Stimulated activated naive CD4-positive, alpha-beta T cell (primary cell): ENCODE results near the gene MYO19.
A peak's percentile ranks its signal among the peaks of the same experiment; 100 is the strongest.

ENCODE experiments used
- DNase-seq, 6 experiments: peaks; one replicate each; lab custom pipeline; 2025; lab: John Stamatoyannopoulos, UW

The MYO19 gene

GRCh38 chr17:36534840-36535668 is at the start of gene MYO19, which contains the start of gene PIGW:
Gene MYO19 (minus strand): TSS chr17:36534868. CDS start chr17:36532538, 2,330 bp downstream.
Gene PIGW (plus strand): TSS chr17:36534987. CDS start chr17:36537102, 2,115 bp downstream.
- peak; percentile 67 to 81 (median 74) for DNase-seq

DNA sequence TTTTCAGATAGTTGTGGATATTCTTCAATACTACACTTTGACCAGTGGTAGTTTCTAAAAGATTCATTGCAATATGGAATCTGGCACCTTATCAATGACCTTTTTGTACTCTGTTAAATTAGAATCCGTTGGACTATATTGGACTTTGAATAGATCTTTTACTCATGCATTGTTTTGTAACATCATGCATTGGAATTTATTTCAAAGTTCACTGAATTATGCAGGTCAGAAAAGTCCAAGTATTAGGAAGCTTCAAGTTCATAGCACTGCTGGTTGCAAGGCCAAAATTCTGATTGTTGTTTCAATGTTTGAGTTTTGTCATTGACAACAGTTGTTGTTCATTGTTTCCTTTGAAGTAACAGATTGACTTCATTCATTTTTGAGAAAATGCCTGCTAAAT is 49.1 kb upstream of the MYO19 start:
- DNase-seq, result no peak

- DNase-seq, result no peak
Measured at GRCh38 chr17:36578671-36579070, 44.0 kb upstream of the MYO19 start.

DNA sequence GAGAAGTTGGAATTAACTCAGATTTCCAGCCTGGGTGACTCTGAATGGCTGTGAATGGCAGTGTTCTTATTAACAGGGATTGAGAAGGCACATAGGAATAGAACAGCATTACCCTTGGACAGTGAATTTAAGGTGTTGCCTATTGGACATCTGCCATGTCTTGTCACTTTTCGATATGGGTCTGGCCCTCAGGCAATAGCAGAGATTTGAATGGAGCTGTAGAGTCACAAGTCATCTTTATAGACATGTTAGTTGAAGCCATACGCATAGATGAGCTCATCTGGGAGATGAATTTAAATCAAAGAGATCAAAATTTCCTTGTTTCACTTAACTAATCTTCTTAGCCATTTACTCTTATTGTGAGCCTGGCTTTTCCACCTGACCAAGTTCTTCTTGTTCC is 42.1 kb upstream of the MYO19 start:
- DNase-seq, result no peak

DNA sequence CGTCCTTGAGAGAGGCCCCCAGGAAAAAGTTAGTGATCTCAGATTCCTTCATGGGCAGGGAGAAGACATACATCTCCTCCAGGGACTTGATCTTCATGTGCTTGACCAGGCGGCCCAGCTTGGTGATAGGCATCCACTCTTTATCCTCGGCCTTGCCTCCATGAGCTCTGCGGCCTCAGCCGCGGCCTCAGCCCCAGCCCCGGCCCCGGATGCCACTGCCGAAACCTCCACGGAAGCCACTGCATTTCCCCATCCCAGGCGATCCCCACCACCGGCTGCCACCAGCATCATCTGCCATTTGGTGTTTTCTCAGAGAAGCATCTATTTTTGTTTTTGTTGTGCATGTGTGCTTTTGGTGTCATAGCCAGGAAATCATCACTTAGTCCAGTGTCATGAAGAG is 40.4 kb upstream of the MYO19 start:
- no peak for DNase-seq

GRCh38 chr17:36566081-36566480 is 31.4 kb upstream of the MYO19 start:
- DNase-seq, result no peak

DNA sequence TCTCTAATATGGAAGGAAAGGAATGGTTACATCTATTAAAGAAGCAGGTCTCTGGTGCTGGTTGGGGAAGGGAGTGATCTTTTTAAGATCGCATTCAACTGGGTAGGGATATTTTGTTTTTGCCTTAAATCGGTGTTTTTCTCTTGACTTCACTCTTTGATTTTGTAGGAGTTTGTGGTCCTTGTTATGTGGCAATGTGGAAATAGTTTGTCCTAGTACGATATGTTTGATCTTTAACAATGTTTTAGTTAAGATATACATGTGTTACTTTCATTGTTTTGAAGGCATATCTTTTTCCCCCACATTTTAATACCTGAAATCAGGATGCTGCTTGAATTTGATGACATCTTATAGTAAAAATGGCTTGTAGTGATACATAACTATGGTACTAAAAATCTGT is 18.8 kb upstream of the MYO19 start:
- peak in 3 of 6 experiments; percentile 6 to 47 (median 41) for DNase-seq

DNA sequence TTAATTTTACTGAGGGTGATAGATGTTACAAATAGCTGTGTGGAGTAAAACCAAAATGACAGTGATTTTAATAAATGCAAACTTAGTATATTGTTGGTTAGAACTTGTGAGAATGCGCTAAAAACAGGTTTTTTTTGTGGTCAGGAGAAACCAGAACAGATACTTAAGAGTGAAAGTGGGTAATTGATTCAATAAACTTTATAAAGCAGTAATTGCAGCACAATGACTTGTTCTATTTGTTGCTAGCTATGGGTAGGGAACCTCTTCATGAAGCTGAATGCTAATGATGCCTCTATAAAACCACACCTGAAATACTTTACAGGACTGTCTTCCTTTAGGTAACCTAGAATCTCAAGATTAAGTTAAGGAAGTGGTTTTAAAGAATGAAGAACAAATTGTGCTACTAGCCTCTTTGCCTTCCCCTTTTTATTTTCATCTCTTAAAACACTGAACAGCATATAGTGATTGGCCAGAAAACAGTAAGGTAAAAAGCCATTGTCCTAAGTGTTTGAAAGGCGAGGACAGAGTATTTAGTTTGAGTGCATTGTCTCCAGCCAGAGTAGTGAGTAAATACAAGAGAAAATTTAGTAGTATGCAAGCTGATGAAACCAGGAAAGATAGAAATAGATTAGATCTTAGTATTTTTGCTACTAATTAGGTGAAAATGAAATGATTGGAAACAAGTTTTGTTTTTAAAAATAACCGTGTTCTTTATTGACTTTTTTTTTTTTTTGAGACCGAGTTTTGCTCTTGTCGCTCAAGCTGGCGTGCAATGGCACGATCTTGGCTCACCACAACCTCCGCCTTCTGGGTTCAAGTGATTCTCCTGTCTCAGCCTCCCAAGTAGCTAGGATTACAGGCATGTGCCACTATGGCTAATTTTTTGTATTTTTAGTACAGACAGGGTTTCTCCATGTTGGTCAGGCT is 16.1 kb upstream of the MYO19 start:
- peak in 3 of 6 experiments; percentile 53 to 76 (median 54) for DNase-seq

DNA sequence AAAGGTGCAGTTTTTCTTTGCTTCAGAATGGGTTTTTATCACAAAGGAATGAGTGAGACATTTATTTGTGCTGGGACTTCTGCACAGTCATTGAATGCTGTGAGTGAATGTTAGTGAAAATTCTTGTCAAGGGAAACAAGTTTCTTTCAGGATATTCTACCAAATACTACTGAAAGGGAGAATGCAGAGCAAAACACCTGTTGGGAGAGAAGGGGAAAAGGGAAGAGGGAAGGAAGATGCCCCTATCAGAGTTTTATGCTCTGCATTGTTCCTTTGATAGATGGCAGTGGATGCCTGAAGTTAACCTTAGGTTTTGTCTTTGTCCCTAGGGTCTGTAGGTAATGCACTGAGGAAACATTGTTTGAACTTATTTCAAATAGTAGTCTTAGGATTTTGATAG is 13.1 kb upstream of the MYO19 start:
- DNase-seq, result no peak

- DNase-seq, result peak in 1 of 6 experiments; percentile 51
Measured at GRCh38 chr17:36546418-36547093, 11.9 kb upstream of the MYO19 start.

GRCh38 chr17:36545465-36546417 is 11.1 kb upstream of the MYO19 start:
- DNase-seq, result peak; percentile 93 to 97 (median 96)

GRCh38 chr17:36545077-36545464 is 10.4 kb upstream of the MYO19 start:
- no peak for DNase-seq

GRCh38 chr17:36544307-36545076 is 9.8 kb upstream of the MYO19 start, which contains the start of gene GGNBP2:
Gene GGNBP2 (plus strand): TSS chr17:36544919. CDS start chr17:36545725, 806 bp downstream.
- DNase-seq, result peak; percentile 79 to 92 (median 89)

DNA sequence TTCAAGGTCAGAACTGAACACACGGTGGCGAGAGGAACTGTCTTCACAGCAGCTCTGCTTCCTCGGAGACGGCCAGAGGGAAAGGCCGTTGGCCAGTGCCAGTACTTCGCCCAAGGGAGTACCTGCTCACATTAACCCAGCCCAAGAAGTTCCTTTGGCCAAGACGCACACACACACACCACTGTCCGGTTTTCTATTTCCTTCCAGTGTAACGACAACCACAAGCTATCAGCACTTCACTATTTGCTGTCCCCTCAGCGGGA is 9.3 kb upstream of the MYO19 start:
- DNase-seq, result no peak

GRCh38 chr17:36542755-36543154 is 8.1 kb upstream of the MYO19 start:
- DNase-seq, result no peak

DNA sequence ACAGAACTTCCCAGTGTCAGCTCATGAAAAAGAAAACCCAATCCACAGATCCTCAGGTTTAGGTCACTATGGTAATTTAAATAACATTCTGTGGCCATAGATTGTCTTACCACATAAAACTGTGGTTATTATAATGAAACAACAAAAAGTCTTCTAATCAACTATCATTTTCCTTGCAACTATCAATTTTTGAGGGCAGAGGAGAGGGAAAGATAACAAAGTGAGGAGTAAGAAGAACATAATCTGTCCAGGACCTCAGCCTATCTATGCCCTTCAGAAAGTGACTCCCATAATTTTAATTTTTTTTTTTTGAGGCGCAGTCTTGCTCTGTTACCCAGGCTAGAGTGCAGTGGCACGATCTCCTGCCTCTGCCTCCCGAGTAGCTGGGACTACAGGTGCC is 6.0 kb upstream of the MYO19 start:
- no peak for DNase-seq

DNA sequence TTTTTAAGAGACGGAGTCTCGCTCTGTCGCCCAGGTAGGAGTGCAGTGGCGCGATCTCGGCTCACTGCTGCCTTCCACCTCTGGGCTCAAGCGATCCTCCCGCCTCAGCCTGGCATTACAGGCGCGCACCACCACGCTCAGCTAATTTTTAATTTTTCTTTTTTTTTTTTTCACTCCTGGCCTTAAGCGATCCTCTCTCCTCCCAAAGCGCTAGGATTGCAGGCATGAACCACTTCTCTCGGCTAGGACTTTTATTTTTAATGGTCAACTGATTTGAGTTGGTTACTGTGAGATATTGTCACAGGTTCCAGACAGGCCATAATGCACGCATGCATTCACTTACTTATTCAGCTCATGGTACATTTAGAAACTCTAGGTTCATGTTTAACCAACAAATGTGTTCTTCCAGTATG is 1.0 kb upstream of the MYO19 start:
- DNase-seq, result no peak

GRCh38 chr17:36533935-36534839 is 481 bp downstream of the MYO19 start:
- DNase-seq, result peak in 5 of 6 experiments; percentile 18 to 75 (median 45)

- DNase-seq, result no peak
Measured at GRCh38 chr17:36532435-36532975, 2.2 kb downstream of the MYO19 start.
